ENCODE results near the gene LRP3.

DNA sequence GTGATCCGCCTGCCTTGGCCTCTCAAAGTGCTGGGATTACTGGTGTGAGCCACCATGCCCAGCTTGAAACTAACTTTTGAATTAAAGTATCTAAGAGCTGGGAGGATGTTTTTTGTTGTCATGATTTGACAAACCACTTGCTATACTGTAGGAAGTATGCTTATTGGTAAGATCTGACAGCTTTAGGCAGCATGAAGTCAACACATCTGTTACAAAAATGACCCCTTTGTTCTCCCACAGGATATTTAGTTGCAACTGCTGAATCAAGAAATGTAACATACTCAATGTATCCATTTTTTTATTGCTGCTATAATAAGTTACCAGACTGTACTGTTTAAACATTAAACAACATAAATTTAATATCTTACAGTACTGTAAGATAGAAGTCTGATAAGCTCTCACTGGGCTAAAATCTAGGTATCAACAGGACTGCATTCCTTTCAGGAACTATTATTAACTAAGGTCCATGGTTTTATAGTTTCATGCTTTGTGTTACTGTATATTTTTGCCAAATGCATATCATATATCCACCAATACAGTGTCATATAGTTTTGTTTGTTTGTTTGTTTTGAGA lies 22.8 kb upstream of the LRP3 start:
- TF ChIP-seq EZH2 (IDR thresholded peaks at IDR 0.05; ENCODE audit: borderline replicate concordance, low read depth, low read length, poor library complexity, severe bottlenecking), result no peak
- TF ChIP-seq, protein P1, sequence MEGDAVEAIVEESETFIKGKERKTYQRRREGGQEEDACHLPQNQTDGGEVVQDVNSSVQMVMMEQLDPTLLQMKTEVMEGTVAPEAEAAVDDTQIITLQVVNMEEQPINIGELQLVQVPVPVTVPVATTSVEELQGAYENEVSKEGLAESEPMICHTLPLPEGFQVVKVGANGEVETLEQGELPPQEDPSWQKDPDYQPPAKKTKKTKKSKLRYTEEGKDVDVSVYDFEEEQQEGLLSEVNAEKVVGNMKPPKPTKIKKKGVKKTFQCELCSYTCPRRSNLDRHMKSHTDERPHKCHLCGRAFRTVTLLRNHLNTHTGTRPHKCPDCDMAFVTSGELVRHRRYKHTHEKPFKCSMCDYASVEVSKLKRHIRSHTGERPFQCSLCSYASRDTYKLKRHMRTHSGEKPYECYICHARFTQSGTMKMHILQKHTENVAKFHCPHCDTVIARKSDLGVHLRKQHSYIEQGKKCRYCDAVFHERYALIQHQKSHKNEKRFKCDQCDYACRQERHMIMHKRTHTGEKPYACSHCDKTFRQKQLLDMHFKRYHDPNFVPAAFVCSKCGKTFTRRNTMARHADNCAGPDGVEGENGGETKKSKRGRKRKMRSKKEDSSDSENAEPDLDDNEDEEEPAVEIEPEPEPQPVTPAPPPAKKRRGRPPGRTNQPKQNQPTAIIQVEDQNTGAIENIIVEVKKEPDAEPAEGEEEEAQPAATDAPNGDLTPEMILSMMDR (conservative IDR thresholded peaks at IDR 0.05; ENCODE audit: low read depth, low read length), result no peak

Measured in A673 (cell line).